ENCODE measurements around the gene PTPRC.

GRCh38 chr1:198620218-198620617, 18.6 kb upstream of the PTPRC start:
- TF ChIP-seq CTCF (IDR thresholded peaks at IDR 0.05; ENCODE audit: low read length) (no peak), EZH2 (IDR thresholded peaks at IDR 0.05; ENCODE audit: borderline replicate concordance, low read length) (no peak)

Measured in OCI-LY1 (cell line).